ENCODE data around the gene CTNNA3. TPM values are rescaled to one million over a fixed set of nuclear protein-coding genes. Genes with fewer than 3 reads are reported as not detected.

Gene CTNNA3
- total RNA-seq, 1 experiment from 2014 or later = 0.20 TPM

- Histone ChIP-seq H3K36me3 (ENCODE audit: control insufficient read depth, insufficient read depth, low read length) (no peaks in the 10 kb centered on the region), H3K27me3 (replicated peaks; ENCODE audit: control insufficient read depth, insufficient read depth, low read length) (no peaks in the 10 kb centered on the region), H3K9me3 (no peaks in the 10 kb centered on the region), H3K4me3 (ENCODE audit: low read depth, low read length) (no peak overlapping the region), H3K4me1 (no peaks in the 10 kb centered on the region)
- no peaks in the 10 kb centered on the region for H3K27me3 Mint-ChIP-seq (ENCODE audit: insufficient read depth, unreplicated experiment)
- no peaks in the 10 kb centered on the region for H3K4me1 Mint-ChIP-seq (ENCODE audit: low read depth, unreplicated experiment)
- intact Hi-C loops (cut with micrococcal nuclease; ENCODE audit: unreplicated experiment) = loop anchor here (1.0 kb wide), 1 partner anchor 345 kb away; no protein-coding TSS in a partner anchor
- no peaks in the 10 kb centered on the region for H3K36me3 Mint-ChIP-seq (ENCODE audit: insufficient read depth, unreplicated experiment)
- ChIA-PET POLR2A (no interaction called here), CTCF (interaction anchor here (1.1 kb wide), 1 partner anchor 18 kb away, joined by 3 read pairs; no protein-coding TSS in a partner anchor)
- peak; percentile 26 to 29 for TF ChIP-seq CTCF (IDR thresholded peaks at IDR 0.05; ENCODE audit: insufficient read depth in 1 of 2, low read depth in 1 of 2, low read length in 1 of 2, severe bottlenecking in 1 of 2, unreplicated experiment in 1 of 2)
- no TSS peak for BruUV-seq (replicated peaks)
- no peak overlapping the region for H3K27ac Mint-ChIP-seq (ENCODE audit: unreplicated experiment)
- H3K4me3 Mint-ChIP-seq (ENCODE audit: unreplicated experiment) = no peak overlapping the region
- peak in 1 of 2 experiments; percentile 21 for DNase-seq
- no peaks in the 10 kb centered on the region for H3K9me3 Mint-ChIP-seq (ENCODE audit: unreplicated experiment)
Measured at GRCh38 chr10:66586073-66586472, 1109.9 kb downstream of the CTNNA3 start.

DNA sequence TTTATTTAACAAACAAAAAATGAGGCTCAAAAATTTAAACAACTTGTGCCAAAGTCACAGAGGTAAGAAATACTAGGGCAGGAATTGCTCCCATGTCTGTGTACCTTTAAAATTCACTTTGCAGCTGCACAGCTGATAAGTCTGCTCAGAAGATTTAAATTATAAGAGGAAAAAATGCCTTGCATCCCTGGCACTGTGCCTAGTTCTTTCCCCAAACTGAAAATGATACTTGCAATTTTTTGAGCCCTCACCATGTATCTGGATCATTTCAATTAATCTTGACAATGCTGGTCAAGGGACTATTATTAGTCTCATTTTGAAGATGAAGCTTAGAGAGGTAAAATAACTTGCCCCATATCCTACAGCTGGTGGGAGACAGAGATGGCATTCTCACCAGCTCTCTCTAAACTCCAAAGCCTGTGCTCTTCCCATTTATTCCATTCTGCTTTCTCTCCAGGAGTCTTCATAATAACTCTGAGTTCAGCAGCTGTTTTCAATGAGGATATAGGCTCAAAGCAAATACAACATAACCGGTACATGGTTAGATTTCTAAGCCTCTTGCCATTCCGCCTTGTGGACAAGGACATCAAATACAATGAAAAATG, 1120.6 kb downstream of the CTNNA3 start:
- DNase-seq = no peak
- Histone ChIP-seq H3K4me3 (ENCODE audit: low read depth, low read length) (no peak overlapping the region), H3K4me1 (no peaks in the 10 kb centered on the region), H3K27me3 (replicated peaks; ENCODE audit: control insufficient read depth, insufficient read depth, low read length) (no peaks in the 10 kb centered on the region), H3K9me3 (no peaks in the 10 kb centered on the region), H3K36me3 (ENCODE audit: control insufficient read depth, insufficient read depth, low read length) (no peaks in the 10 kb centered on the region)
- Mint-ChIP-seq H3K27me3 (ENCODE audit: insufficient read depth, unreplicated experiment) (no peaks in the 10 kb centered on the region), H3K27ac (ENCODE audit: unreplicated experiment) (no peak overlapping the region), H3K36me3 (ENCODE audit: insufficient read depth, unreplicated experiment) (no peaks in the 10 kb centered on the region), H3K4me1 (ENCODE audit: low read depth, unreplicated experiment) (peaks cover 7% of the 10 kb centered on the region), H3K4me3 (ENCODE audit: unreplicated experiment) (no peak overlapping the region), H3K9me3 (ENCODE audit: unreplicated experiment) (no peaks in the 10 kb centered on the region)
- no TSS peak for BruUV-seq (replicated peaks)
- ChIA-PET POLR2A (no interaction called here), CTCF (interaction anchor here (1.4 kb wide), 1 partner anchor 12 kb away, joined by 4 read pairs; no protein-coding TSS in a partner anchor)
- intact Hi-C loops (cut with micrococcal nuclease; ENCODE audit: unreplicated experiment) = no loop called here
- TF ChIP-seq CTCF (IDR thresholded peaks at IDR 0.05; ENCODE audit: insufficient read depth in 1 of 2, low read depth in 1 of 2, low read length in 1 of 2, severe bottlenecking in 1 of 2, unreplicated experiment in 1 of 2) = no peak

- no TSS peak for BruUV-seq (replicated peaks)
- Histone ChIP-seq H3K4me3 (ENCODE audit: low read depth, low read length) (no peak overlapping the region), H3K36me3 (ENCODE audit: control insufficient read depth, insufficient read depth, low read length) (no peaks in the 10 kb centered on the region), H3K9me3 (no peaks in the 10 kb centered on the region), H3K4me1 (no peaks in the 10 kb centered on the region), H3K27me3 (replicated peaks; ENCODE audit: control insufficient read depth, insufficient read depth, low read length) (no peaks in the 10 kb centered on the region)
- POLR2A ChIA-PET = no interaction called here
- H3K4me3 Mint-ChIP-seq (ENCODE audit: unreplicated experiment) = no peak overlapping the region
- no peak for TF ChIP-seq CTCF (IDR thresholded peaks at IDR 0.05; ENCODE audit: insufficient read depth in 1 of 2, low read depth in 1 of 2, low read length in 1 of 2, severe bottlenecking in 1 of 2, unreplicated experiment in 1 of 2)
- H3K9me3 Mint-ChIP-seq (ENCODE audit: unreplicated experiment) = no peaks in the 10 kb centered on the region
- H3K4me1 Mint-ChIP-seq (ENCODE audit: low read depth, unreplicated experiment) = peaks cover 7% of the 10 kb centered on the region
- H3K27ac Mint-ChIP-seq (ENCODE audit: unreplicated experiment) = no peak overlapping the region
- H3K27me3 Mint-ChIP-seq (ENCODE audit: insufficient read depth, unreplicated experiment) = no peaks in the 10 kb centered on the region
- intact Hi-C loops (cut with micrococcal nuclease; ENCODE audit: unreplicated experiment) = no loop called here
- H3K36me3 Mint-ChIP-seq (ENCODE audit: insufficient read depth, unreplicated experiment) = no peaks in the 10 kb centered on the region
- CTCF ChIA-PET = no interaction called here
- DNase-seq = no peak
Measured at GRCh38 chr10:66572700-66573099, 1123.3 kb downstream of the CTNNA3 start.

Data from Caco-2 (cell line).